Panc1 (cell line): Measurements from ENCODE around the gene LIPC. TPM values are rescaled to one million over a fixed set of nuclear protein-coding genes. Genes with fewer than 3 reads are reported as not detected.

Source experiments
- ATAC-seq: fragments of 200-7000 bp; cut with Tn5 transposase; 2 replicates; pipeline ENCODE4 v1.9.1; 2020; ENCODE audit warnings: mild to moderate bottlenecking, moderate library complexity
- BruUV-seq: library from RNA; stranded (reverse); fragments of 400-500 nt; replicated peaks from 2 replicates; lab custom pipeline; 2021; lab: Mats Ljungman, UMichigan
- CTCF ChIA-PET: fragments of 300-600 bp; sonication (Branson Sonifier 250); formaldehyde crosslinking; loops from one replicate; lab custom pipeline; 2022; ENCODE audit warnings: antibody characterized with exemption; lab: Charles Lee
- POLR2A ChIA-PET: fragments of 300-600 bp; sonication (Branson Sonifier 250); formaldehyde crosslinking; loops from one replicate; lab custom pipeline; 2022; ENCODE audit warnings: antibody characterized with exemption; lab: Charles Lee
- DNase-seq: peaks from one replicate; pipeline ENCODE4 v3.0.0-alpha.2; 2010; ENCODE audit warnings: low read depth, low spot score
- H3K27ac ChIP-seq: 2 replicates; pipeline ENCODE4 v1.5.1; 2011; ENCODE audit warnings: mild to moderate bottlenecking, low read length, inconsistent platforms
- H3K27me3 ChIP-seq: fragments of 200-500 bp; sonication (Bioruptor generic); 2 replicates; pipeline ENCODE4 v1.6.0; 2014; ENCODE audit warnings: low read length, inconsistent platforms; ENCODE audit not compliant: control insufficient read depth, insufficient read depth
- H3K36me3 ChIP-seq: fragments of 200-500 bp; sonication (Bioruptor generic); 2 replicates; pipeline ENCODE4 v1.5.1; 2014; ENCODE audit warnings: inconsistent platforms, mild to moderate bottlenecking, low read length, moderate library complexity; ENCODE audit not compliant: control insufficient read depth, insufficient read depth
- H3K4me1 ChIP-seq: 2 replicates; pipeline ENCODE4 v1.5.1; 2011; ENCODE audit warnings: inconsistent platforms, mild to moderate bottlenecking, low read length, moderate library complexity; ENCODE audit not compliant: control insufficient read depth, insufficient read depth
- H3K4me3 ChIP-seq, 2 experiments: 2 replicates each; pipeline ENCODE4 v1.5.1; 2011 to 2012; ENCODE audit warnings: low read depth in 2 of 2, low read length in 2 of 2, mild to moderate bottlenecking in 2 of 2, inconsistent platforms in 1 of 2, moderate library complexity in 1 of 2
- H3K9me3 ChIP-seq: fragments of 200-500 bp; sonication (Bioruptor generic); 2 replicates; pipeline ENCODE4 v1.5.1; 2014; ENCODE audit warnings: low read depth, mild to moderate bottlenecking, inconsistent platforms, low read length, moderate library complexity; ENCODE audit not compliant: control insufficient read depth, insufficient read depth
- POLR2AphosphoS5 ChIP-seq: IDR thresholded peaks from 2 replicates; pipeline ENCODE4 v1.6.1; 2012; ENCODE audit warnings: mild to moderate bottlenecking, low read depth, low read length, moderate library complexity
- SIN3A ChIP-seq: IDR thresholded peaks from 2 replicates; pipeline ENCODE4 v1.6.1; 2012; ENCODE audit warnings: low read depth, mild to moderate bottlenecking, low read length, moderate library complexity, borderline replicate concordance; ENCODE audit not compliant: insufficient read depth
- TCF7L2 ChIP-seq: IDR thresholded peaks from 2 replicates; pipeline ENCODE4 v1.6.1; 2011; ENCODE audit warnings: mild to moderate bottlenecking, low read depth, low read length, inconsistent platforms
- in situ Hi-C: cut with HindIII; loops from 2 replicates; pipeline ENCODE4 v1.10.0; 2016; ENCODE audit warnings: low sequenced_read_pairs, low pct_unique_long_range_greater_than_20kb
- intact Hi-C: fragments of 100-400 bp; cut with micrococcal nuclease; formaldehyde crosslinking; loops from one replicate; pipeline ENCODE4 v1.10.0; 2022; ENCODE audit not compliant: unreplicated experiment
- total RNA-seq: library from RNA; stranded (reverse); gene quantifications from one replicate; pipeline ENCODE4 v1.2.1, GENCODE V29; 2021; ENCODE audit not compliant: unreplicated experiment
- TF ChIP-seq, protein P1 (sequence below): fragments of 450-650 bp; IDR thresholded peaks from 2 replicates; pipeline ENCODE4 v1.5.1; 2017; ENCODE audit warnings: mild to moderate bottlenecking
- TF ChIP-seq, protein P2 (sequence below), 2 experiments: IDR thresholded peaks; 2 replicates each; pipeline ENCODE4 v1.6.1; 2011 to 2012; ENCODE audit warnings: low read depth in 2 of 2, control low read depth in 1 of 2, low read length in 1 of 2, mild to moderate bottlenecking in 1 of 2, moderate library complexity in 1 of 2; ENCODE audit not compliant: insufficient read depth in 1 of 2

LIPC gene
- total RNA-seq, 1 experiment from 2014 or later = not detected

DNA sequence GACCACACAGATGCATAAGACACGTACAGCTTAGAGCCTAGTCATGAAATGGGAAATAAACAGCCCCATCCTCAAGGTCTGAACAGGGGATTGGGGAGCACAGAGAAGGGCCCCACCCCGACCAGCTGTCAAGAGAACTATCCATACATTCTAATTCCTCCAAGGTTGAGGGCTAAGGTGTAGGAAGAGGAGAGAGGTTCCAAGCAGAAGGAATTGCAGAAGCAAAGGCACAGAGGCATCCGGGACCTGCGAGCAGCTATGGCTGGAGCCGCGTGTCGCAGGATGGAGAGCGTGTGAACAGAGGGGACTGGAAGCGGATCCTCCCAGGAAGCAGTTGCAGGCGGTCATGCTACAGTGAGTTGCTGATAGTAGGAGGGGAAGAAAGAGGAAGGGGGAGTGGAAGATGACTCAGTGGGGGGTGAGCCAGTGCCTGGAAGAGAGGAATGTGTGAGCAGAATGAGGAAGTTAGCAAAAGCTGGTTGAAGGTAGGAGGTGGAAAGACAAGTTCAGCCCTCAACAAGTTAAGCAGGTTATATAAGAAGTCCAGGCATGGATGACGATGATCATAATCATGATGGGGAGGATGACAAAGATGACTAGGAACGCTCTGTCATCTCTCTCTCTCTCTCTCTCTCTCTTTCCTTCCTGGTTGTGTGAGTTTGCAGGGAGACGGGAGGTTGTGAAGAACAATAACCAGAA lies 89.7 kb downstream of the LIPC start:
- DNase-seq (no peak), ATAC-seq (no peak)
- POLR2A ChIA-PET = no interaction called here
- no peaks in the 10 kb centered on the region for H3K36me3 ChIP-seq
- intact Hi-C loops (no loop called here), in situ Hi-C loops (no loop called here)
- H3K4me1 ChIP-seq = peaks cover 4% of the 10 kb centered on the region; the same call in 1 of the 2 replicates
- CTCF ChIA-PET = no interaction called here
- H3K27me3 ChIP-seq = no peaks in the 10 kb centered on the region; the same call in 1 of the 2 replicates
- BruUV-seq = no TSS peak
- no peak overlapping the region for H3K27ac ChIP-seq
- no peaks in the 10 kb centered on the region for H3K9me3 ChIP-seq
- H3K4me3 ChIP-seq = no peak overlapping the region
- no peak for TF ChIP-seq SIN3A

DNA sequence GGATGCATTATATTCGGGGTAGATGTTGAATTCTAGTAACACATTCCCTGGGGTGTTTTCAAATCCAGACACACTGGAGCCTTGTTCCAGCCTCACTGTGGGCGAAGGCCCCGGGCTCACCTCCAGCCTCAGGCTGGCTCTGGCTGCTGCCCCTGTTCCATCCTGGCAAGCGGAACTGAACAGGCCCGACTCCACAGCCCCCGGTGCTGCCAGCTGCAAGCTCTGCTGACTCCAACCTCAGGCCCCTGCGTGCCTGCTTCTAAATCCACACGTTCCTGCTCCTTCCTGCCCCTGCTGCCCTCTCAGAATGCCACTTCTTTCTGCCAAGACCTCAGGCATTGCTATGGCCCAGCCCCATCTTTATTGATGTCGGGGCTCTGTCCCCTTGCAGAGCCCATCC lies 90.6 kb downstream of the LIPC start:
- Histone ChIP-seq H3K27ac (no peak overlapping the region), H3K9me3 (no peaks in the 10 kb centered on the region), H3K4me3 (no peak overlapping the region), H3K36me3 (no peaks in the 10 kb centered on the region), H3K4me1 (peaks cover 4% of the 10 kb centered on the region; the same call in 1 of the 2 replicates), H3K27me3 (no peaks in the 10 kb centered on the region; the same call in 1 of the 2 replicates)
- CTCF ChIA-PET = no interaction called here
- no peak for DNase-seq
- BruUV-seq = no TSS peak
- no peak for TF ChIP-seq POLR2AphosphoS5
- TF ChIP-seq, protein P1, sequence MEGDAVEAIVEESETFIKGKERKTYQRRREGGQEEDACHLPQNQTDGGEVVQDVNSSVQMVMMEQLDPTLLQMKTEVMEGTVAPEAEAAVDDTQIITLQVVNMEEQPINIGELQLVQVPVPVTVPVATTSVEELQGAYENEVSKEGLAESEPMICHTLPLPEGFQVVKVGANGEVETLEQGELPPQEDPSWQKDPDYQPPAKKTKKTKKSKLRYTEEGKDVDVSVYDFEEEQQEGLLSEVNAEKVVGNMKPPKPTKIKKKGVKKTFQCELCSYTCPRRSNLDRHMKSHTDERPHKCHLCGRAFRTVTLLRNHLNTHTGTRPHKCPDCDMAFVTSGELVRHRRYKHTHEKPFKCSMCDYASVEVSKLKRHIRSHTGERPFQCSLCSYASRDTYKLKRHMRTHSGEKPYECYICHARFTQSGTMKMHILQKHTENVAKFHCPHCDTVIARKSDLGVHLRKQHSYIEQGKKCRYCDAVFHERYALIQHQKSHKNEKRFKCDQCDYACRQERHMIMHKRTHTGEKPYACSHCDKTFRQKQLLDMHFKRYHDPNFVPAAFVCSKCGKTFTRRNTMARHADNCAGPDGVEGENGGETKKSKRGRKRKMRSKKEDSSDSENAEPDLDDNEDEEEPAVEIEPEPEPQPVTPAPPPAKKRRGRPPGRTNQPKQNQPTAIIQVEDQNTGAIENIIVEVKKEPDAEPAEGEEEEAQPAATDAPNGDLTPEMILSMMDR = no peak
- in situ Hi-C loops = no loop called here
- peak; percentile 12; the same call in 1 of the 2 replicates for ATAC-seq
- POLR2A ChIA-PET = no interaction called here
- intact Hi-C loops = no loop called here

DNA sequence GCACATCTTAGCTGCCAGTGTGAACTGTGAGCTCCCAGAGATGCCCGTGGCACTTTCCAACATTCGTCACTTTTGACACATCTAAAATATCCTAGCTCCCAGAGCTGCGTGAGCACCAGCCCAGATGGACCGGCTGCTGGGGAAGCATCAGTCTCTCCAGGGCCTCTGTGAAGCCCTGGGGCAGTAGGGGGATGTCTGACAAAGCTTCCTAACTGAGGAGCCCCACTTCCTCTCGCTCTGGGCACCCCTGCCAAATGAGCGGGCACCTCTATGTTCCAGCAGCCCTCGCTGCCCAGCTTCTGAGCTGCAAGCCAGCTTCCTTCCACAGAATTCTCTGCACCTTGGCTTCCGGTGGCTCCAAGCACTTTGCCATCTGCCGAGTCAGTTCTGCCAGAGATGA lies 91.1 kb downstream of the LIPC start:
- peaks cover 4% of the 10 kb centered on the region; the same call in 1 of the 2 replicates for H3K4me1 ChIP-seq
- H3K36me3 ChIP-seq = no peaks in the 10 kb centered on the region
- no peak for ATAC-seq
- no peaks in the 10 kb centered on the region; the same call in 1 of the 2 replicates for H3K27me3 ChIP-seq
- TF ChIP-seq SIN3A (no peak), POLR2AphosphoS5 (no peak), TCF7L2 (no peak)
- TF ChIP-seq, protein P2, sequence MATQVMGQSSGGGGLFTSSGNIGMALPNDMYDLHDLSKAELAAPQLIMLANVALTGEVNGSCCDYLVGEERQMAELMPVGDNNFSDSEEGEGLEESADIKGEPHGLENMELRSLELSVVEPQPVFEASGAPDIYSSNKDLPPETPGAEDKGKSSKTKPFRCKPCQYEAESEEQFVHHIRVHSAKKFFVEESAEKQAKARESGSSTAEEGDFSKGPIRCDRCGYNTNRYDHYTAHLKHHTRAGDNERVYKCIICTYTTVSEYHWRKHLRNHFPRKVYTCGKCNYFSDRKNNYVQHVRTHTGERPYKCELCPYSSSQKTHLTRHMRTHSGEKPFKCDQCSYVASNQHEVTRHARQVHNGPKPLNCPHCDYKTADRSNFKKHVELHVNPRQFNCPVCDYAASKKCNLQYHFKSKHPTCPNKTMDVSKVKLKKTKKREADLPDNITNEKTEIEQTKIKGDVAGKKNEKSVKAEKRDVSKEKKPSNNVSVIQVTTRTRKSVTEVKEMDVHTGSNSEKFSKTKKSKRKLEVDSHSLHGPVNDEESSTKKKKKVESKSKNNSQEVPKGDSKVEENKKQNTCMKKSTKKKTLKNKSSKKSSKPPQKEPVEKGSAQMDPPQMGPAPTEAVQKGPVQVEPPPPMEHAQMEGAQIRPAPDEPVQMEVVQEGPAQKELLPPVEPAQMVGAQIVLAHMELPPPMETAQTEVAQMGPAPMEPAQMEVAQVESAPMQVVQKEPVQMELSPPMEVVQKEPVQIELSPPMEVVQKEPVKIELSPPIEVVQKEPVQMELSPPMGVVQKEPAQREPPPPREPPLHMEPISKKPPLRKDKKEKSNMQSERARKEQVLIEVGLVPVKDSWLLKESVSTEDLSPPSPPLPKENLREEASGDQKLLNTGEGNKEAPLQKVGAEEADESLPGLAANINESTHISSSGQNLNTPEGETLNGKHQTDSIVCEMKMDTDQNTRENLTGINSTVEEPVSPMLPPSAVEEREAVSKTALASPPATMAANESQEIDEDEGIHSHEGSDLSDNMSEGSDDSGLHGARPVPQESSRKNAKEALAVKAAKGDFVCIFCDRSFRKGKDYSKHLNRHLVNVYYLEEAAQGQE (IDR thresholded peaks at IDR 0.05; ENCODE audit: insufficient read depth in 1 of 2, low read depth in 2 of 2, low read length in 1 of 2) = no peak
- TF ChIP-seq, protein P1 = no peak
- in situ Hi-C loops = no loop called here
- no TSS peak for BruUV-seq
- intact Hi-C loops = no loop called here
- H3K9me3 ChIP-seq = no peaks in the 10 kb centered on the region
- no peak overlapping the region for H3K4me3 ChIP-seq
- CTCF ChIA-PET = no interaction called here
- POLR2A ChIA-PET = interaction anchor here (0.7 kb wide), 1 partner anchor 217 kb away, joined by 3 read pairs; no protein-coding TSS in a partner anchor
- DNase-seq = no peak
- H3K27ac ChIP-seq = no peak overlapping the region
